Stimulated activated naive CD8-positive, alpha-beta T cell treated with anti-CD3 and anti-CD28 coated beads, Interleukin-15, Interleukin-2, amounts not matched to agents 100 ng/mL and 50 ng/mL, for 24 hours (primary cell): ENCODE measurements around the gene PCED1B.
A peak's percentile ranks its signal among the peaks of the same experiment; 100 is the strongest.
"Not testable (repeated sequence)": the region's sequence is repeated elsewhere in the genome, so short reads cannot be mapped to it uniquely, and the experiment has no call there.

Experiments
- H3K27ac Mint-ChIP-seq: one replicate; pipeline ENCODE4 v1.8.0; 2021; ENCODE audit warnings: mild to moderate bottlenecking, mixed read lengths
- H3K27me3 Mint-ChIP-seq: one replicate; pipeline ENCODE4 v1.8.0; 2021; ENCODE audit warnings: mixed read lengths
- H3K36me3 Mint-ChIP-seq: one replicate; pipeline ENCODE4 v1.8.0; 2021; ENCODE audit warnings: low read depth, mixed read lengths
- H3K4me1 Mint-ChIP-seq: one replicate; pipeline ENCODE4 v1.8.0; 2021; ENCODE audit warnings: low read depth, mixed read lengths
- H3K4me3 Mint-ChIP-seq: one replicate; pipeline ENCODE4 v1.8.0; 2021; ENCODE audit warnings: mild to moderate bottlenecking, mixed read lengths
- H3K9me3 Mint-ChIP-seq: one replicate; pipeline ENCODE4 v1.8.0; 2021; ENCODE audit warnings: mixed read lengths

Gene PCED1B

GRCh38 chr12:47054659-47055058 is 24.8 kb upstream of the PCED1B start:
- H3K27me3 Mint-ChIP-seq: peaks cover 5% of the 10 kb centered on the region
- H3K4me3 Mint-ChIP-seq: no peak overlapping the region
- no peak overlapping the region for H3K27ac Mint-ChIP-seq
- peaks cover 25% of the 10 kb centered on the region for H3K9me3 Mint-ChIP-seq
- peaks cover 15% of the 10 kb centered on the region for H3K36me3 Mint-ChIP-seq
- no peaks in the 10 kb centered on the region for H3K4me1 Mint-ChIP-seq

DNA sequence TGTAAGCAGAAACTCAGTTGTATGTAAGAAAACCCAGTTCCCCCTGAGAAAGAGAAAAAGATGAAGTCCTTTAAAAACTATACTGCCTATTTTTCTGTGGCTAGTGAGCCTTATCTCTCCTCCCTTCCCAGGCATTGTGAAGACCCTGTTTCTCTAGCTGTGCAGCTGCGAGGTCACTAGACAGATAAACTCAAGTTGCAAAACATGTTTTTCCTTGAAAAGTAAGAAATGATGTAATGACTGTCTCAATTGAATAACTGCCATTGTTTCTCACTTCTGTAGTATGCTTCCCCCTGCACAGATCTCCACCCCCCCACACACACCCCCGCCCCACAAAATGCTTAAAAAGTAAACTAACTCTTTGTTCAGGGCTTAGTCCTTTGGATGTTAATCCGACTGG is 23.6 kb upstream of the PCED1B start:
- not testable (repeated sequence) for H3K27me3 Mint-ChIP-seq, H3K4me1 Mint-ChIP-seq, H3K27ac Mint-ChIP-seq, H3K4me3 Mint-ChIP-seq
- Mint-ChIP-seq H3K36me3 (peaks cover 18% of the 10 kb centered on the region), H3K9me3 (peaks cover 25% of the 10 kb centered on the region)

- not testable (repeated sequence) for H3K4me3 Mint-ChIP-seq, H3K27ac Mint-ChIP-seq, H3K36me3 Mint-ChIP-seq, H3K27me3 Mint-ChIP-seq, H3K4me1 Mint-ChIP-seq
- peaks cover 17% of the 10 kb centered on the region for H3K9me3 Mint-ChIP-seq
These were observed 22.5 kb upstream of the PCED1B start for GRCh38 chr12:47056944-47057343.

DNA sequence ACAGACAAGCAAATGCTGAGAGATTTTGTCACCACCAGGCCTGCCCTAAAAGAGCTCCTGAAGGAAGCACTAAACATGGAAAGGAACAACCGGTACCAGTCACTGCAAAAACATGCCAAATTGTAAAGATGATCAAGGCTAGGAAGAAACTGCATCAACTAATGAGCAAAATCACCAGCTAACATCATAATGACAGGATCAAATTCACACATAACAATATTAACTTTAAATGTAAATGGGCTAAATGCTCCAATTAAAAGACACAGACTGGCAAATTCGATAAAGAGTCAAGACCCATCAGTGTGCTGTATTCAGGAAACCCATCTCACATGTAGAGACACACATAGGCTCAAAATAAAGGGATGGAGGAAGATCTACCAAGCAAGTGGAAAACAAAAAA is 20.8 kb upstream of the PCED1B start:
- not testable (repeated sequence) for H3K27ac Mint-ChIP-seq, H3K36me3 Mint-ChIP-seq, H3K4me3 Mint-ChIP-seq, H3K27me3 Mint-ChIP-seq, H3K4me1 Mint-ChIP-seq
- peaks cover 10% of the 10 kb centered on the region for H3K9me3 Mint-ChIP-seq

GRCh38 chr12:47065546-47065945 is 13.9 kb upstream of the PCED1B start:
- Mint-ChIP-seq H3K27ac (no peak overlapping the region), H3K36me3 (no peaks in the 10 kb centered on the region), H3K4me1 (peaks cover 28% of the 10 kb centered on the region), H3K4me3 (no peak overlapping the region), H3K9me3 (peaks cover 4% of the 10 kb centered on the region), H3K27me3 (no peaks in the 10 kb centered on the region)

GRCh38 chr12:47066278-47067025 is 13.0 kb upstream of the PCED1B start:
- H3K9me3 Mint-ChIP-seq: peaks cover 4% of the 10 kb centered on the region
- no peak overlapping the region for H3K4me3 Mint-ChIP-seq
- H3K36me3 Mint-ChIP-seq: no peaks in the 10 kb centered on the region
- no peaks in the 10 kb centered on the region for H3K27me3 Mint-ChIP-seq
- peaks cover 28% of the 10 kb centered on the region for H3K4me1 Mint-ChIP-seq
- peak overlapping the region; percentile 42 for H3K27ac Mint-ChIP-seq

DNA sequence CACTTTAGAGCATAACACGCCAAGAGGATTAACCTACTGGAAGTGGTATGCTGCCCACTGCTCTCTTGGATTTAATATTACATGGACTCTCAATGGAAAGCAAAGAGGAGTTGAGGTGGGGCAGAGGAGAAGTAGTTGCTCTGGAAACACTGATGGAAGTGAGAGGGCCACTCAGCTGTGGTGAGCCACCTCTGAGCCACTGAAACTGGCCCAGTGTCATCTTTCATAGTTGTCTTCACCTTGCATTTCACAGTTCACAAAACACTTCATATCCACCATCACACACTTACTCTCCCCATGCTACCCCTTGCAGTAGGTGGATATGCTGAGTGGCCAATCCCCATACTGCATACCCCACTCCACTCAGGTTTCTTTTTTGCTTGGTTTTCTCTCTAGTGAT is 12.2 kb upstream of the PCED1B start:
- no peaks in the 10 kb centered on the region for H3K27me3 Mint-ChIP-seq
- H3K9me3 Mint-ChIP-seq: peaks cover 4% of the 10 kb centered on the region
- H3K27ac Mint-ChIP-seq: peak overlapping the region; percentile 42
- peaks cover 28% of the 10 kb centered on the region for H3K4me1 Mint-ChIP-seq
- no peak overlapping the region for H3K4me3 Mint-ChIP-seq
- H3K36me3 Mint-ChIP-seq: no peaks in the 10 kb centered on the region

DNA sequence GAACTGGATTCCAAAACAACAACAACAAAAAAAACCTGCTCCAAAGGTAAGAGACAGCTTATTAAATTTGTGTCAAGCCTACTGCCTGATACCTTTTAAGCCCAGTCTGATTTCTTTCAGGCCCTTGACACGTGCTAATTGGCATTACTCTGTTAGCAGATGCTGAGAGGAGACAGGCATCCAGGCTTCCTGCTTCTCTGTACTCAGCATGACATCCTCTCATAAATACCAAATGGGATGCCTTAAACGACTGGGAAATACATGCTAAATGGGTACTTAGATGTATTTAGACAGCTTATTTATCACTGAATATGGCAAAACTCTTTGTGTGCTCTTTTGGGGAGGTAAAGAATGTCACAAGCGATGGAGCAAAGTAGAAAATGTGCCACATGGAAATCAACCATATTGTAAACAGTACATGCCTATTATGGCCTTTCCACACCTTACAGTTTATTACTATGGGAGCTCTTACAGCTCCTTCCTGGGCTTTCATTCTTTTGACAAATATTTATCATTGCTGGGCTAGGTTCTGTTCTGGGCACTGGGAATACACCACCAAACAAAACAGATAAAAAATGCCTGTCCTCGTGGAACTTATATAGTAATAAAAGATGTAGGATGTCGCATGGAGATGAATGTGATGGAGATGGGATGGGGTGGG is 11.5 kb upstream of the PCED1B start:
- peaks cover 28% of the 10 kb centered on the region for H3K4me1 Mint-ChIP-seq
- H3K27me3 Mint-ChIP-seq: no peaks in the 10 kb centered on the region
- no peaks in the 10 kb centered on the region for H3K36me3 Mint-ChIP-seq
- H3K9me3 Mint-ChIP-seq: peaks cover 4% of the 10 kb centered on the region
- no peak overlapping the region for H3K27ac Mint-ChIP-seq
- no peak overlapping the region for H3K4me3 Mint-ChIP-seq

GRCh38 chr12:47068539-47068938 is 10.9 kb upstream of the PCED1B start:
- Mint-ChIP-seq H3K4me3 (no peak overlapping the region), H3K27ac (peak overlapping the region; percentile 1), H3K9me3 (peaks cover 4% of the 10 kb centered on the region), H3K27me3 (no peaks in the 10 kb centered on the region), H3K36me3 (no peaks in the 10 kb centered on the region), H3K4me1 (peaks cover 28% of the 10 kb centered on the region)

GRCh38 chr12:47070310-47070709 is 9.1 kb upstream of the PCED1B start:
- no peak overlapping the region for H3K4me3 Mint-ChIP-seq
- no peaks in the 10 kb centered on the region for H3K27me3 Mint-ChIP-seq
- H3K27ac Mint-ChIP-seq: no peak overlapping the region
- H3K4me1 Mint-ChIP-seq: peaks cover 28% of the 10 kb centered on the region
- peaks cover 4% of the 10 kb centered on the region for H3K9me3 Mint-ChIP-seq
- no peaks in the 10 kb centered on the region for H3K36me3 Mint-ChIP-seq

DNA sequence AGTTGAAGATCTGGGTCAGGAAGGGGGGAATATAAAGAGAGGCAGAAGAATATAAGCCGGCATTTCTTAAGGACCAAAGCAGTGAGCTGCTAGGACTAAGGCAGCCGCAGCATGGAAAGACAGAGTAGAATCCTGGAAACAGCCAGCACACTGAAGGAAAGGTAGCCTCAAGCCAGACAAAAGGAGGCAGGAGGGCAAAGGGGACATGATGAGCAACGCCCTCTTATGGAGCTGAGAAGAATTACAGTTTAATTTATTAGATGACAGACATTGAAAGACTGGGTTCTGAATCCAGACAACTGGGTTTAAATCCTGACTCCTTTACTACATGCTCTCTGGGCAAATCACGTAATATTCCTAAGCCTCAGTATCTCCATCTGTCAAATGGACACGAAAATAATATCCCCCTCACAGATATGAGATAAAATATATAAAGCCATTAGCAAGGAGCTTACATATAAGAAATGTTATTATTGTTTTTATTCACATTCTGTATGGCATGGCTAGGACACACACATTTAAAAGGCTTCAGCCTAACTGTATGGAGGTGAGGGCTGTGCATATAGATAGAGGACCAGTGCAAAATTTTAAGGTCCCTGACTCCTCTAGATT is 8.1 kb upstream of the PCED1B start:
- Mint-ChIP-seq H3K27me3 (no peaks in the 10 kb centered on the region), H3K36me3 (peaks cover 10% of the 10 kb centered on the region), H3K4me3 (no peak overlapping the region), H3K4me1 (peaks cover 34% of the 10 kb centered on the region), H3K27ac (no peak overlapping the region), H3K9me3 (peaks cover 4% of the 10 kb centered on the region)

DNA sequence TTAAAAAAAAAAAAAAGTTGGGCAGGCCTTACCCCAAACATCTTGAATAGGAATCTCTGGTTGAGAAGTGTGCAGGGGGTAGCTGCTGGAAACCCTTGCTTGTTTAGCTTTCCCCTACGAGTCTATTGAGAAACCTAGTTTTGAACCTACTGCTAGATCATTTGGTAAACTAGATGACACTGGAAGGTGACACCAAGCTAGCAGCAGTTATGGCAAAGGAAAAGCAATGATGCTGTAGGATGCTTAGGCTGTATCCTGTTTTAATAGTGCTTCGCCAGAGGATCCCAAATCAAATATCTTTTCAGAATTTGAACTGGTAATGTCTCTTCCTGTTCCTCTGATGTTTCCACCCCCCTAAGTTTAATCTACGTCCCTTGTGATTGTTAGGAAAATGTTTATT is 5.5 kb upstream of the PCED1B start:
- Mint-ChIP-seq H3K27me3 (no peaks in the 10 kb centered on the region), H3K27ac (no peak overlapping the region), H3K4me1 (peaks cover 36% of the 10 kb centered on the region), H3K36me3 (peaks cover 35% of the 10 kb centered on the region), H3K4me3 (no peak overlapping the region), H3K9me3 (no peaks in the 10 kb centered on the region)

- no peak overlapping the region for H3K4me3 Mint-ChIP-seq
- H3K27me3 Mint-ChIP-seq: no peaks in the 10 kb centered on the region
- H3K4me1 Mint-ChIP-seq: peaks cover 40% of the 10 kb centered on the region
- H3K36me3 Mint-ChIP-seq: peaks cover 39% of the 10 kb centered on the region
- H3K9me3 Mint-ChIP-seq: no peaks in the 10 kb centered on the region
- H3K27ac Mint-ChIP-seq: no peak overlapping the region
These were observed 4.7 kb upstream of the PCED1B start for GRCh38 chr12:47074757-47075156.

- H3K9me3 Mint-ChIP-seq: no peaks in the 10 kb centered on the region
- peaks cover 40% of the 10 kb centered on the region for H3K4me1 Mint-ChIP-seq
- no peak overlapping the region for H3K4me3 Mint-ChIP-seq
- H3K27me3 Mint-ChIP-seq: no peaks in the 10 kb centered on the region
- H3K27ac Mint-ChIP-seq: no peak overlapping the region
- H3K36me3 Mint-ChIP-seq: peaks cover 42% of the 10 kb centered on the region
These were observed 4.0 kb upstream of the PCED1B start for GRCh38 chr12:47075192-47076084.
